Measurements from ENCODE around the gene PSKH1. TPM values are rescaled to one million over a fixed set of nuclear protein-coding genes. Genes with fewer than 3 reads are reported as not detected.

The PSKH1 gene
- total and polyA plus RNA-seq, 9 of the 15 experiments (the other 6 are each of a cell fraction or from before 2014, with no cell fraction given), result 0.96 to 20.9 (median 9.4) TPM

DNA sequence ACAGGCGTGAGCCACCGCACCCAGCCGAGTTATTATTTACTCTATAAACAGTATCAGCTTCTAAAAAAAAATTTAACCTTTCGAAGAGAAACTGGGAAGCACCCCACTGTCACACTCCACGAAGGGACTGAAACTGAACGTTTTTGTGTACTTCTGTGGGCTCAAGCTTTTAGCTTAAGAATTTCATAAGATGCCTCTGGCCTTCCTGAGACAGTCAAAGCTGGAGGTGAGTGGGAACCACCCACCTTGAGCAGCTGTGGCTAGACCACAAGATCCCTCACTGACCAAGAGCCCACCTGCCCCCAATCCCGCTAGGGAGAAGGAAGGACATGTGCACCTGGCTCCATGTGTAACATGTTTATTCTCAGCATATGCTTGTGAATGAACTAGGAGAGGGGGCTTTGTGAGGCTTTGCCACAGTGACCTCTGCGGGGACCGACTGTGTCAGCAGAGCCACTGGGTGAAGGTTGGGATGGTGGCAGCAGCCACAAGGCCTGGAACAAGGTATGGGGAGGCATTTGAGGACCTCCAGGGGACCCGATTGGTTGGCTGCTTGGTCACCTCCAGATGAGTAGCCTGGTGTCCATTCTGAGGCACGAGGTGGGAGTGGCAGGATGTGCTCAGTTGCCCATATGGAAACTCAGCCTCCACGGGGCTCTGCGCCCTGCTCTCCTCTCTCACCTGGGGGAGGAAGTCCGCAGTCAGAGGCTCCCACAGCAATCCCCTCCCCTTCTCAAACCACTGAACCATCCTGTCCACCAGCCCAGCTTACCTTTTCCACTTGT, 82.5 kb downstream of the PSKH1 start (continued):
- TF ChIP-seq, protein P1, sequence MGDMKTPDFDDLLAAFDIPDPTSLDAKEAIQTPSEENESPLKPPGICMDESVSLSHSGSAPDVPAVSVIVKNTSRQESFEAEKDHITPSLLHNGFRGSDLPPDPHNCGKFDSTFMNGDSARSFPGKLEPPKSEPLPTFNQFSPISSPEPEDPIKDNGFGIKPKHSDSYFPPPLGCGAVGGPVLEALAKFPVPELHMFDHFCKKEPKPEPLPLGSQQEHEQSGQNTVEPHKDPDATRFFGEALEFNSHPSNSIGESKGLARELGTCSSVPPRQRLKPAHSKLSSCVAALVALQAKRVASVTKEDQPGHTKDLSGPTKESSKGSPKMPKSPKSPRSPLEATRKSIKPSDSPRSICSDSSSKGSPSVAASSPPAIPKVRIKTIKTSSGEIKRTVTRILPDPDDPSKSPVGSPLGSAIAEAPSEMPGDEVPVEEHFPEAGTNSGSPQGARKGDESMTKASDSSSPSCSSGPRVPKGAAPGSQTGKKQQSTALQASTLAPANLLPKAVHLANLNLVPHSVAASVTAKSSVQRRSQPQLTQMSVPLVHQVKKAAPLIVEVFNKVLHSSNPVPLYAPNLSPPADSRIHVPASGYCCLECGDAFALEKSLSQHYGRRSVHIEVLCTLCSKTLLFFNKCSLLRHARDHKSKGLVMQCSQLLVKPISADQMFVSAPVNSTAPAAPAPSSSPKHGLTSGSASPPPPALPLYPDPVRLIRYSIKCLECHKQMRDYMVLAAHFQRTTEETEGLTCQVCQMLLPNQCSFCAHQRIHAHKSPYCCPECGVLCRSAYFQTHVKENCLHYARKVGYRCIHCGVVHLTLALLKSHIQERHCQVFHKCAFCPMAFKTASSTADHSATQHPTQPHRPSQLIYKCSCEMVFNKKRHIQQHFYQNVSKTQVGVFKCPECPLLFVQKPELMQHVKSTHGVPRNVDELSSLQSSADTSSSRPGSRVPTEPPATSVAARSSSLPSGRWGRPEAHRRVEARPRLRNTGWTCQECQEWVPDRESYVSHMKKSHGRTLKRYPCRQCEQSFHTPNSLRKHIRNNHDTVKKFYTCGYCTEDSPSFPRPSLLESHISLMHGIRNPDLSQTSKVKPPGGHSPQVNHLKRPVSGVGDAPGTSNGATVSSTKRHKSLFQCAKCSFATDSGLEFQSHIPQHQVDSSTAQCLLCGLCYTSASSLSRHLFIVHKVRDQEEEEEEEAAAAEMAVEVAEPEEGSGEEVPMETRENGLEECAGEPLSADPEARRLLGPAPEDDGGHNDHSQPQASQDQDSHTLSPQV (IDR thresholded peaks at IDR 0.05), result no peak
- no peak for TF ChIP-seq COPS2 (conservative IDR thresholded peaks at IDR 0.05)

DNA sequence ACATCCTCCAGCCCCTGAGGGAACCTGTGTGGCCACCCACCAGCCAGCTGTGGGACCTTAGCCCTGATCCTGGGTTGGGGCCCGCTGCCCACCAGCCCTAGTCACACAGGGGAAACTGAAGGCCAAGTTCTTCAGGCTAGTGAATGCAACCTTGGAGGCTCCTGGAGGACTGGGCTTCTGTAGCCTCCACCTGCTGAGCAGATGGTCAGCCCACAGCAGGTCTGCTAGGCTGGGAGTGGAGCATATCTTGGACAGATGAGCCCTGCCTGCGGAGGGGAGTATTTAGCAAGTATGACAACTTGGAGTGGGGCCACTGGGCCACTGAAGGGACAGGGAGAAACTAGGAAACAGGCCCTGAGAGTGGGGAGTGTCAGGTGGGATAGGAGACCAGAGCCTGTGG, 83.2 kb downstream of the PSKH1 start:
- peaks cover 0 to 16% of the 10 kb centered on the region in 2 experiments; a peak in 3 of 5 replicates for H3K4me1 ChIP-seq (replicated peaks in 1 of 2; ENCODE audit: control insufficient read depth in 2 of 2, insufficient read depth in 2 of 2, low read length in 2 of 2)
- H2AFZ ChIP-seq (ENCODE audit: low read depth, low read length), result 0 out of 2 replicates have a peak overlapping the region, but pooled peaks have one; percentile 67
- no peaks in the 10 kb centered on the region for H4K20me1 ChIP-seq (replicated peaks; ENCODE audit: control insufficient read depth, insufficient read depth, low read length)
- intact Hi-C loops (cut with micrococcal nuclease) (no loop called here), in situ Hi-C loops (cut with MboI) (no loop called here)
- BruUV-seq (replicated peaks), result no TSS peak
- no peaks in the 10 kb centered on the region for H3K9me3 ChIP-seq (replicated peaks; ENCODE audit: control insufficient read depth, insufficient read depth, low read depth, low read length)
- no peak for FAIRE-seq
- WGBS (ENCODE audit: insufficient coverage, low coverage, missing lambda C conversion rate), result 43% methylated on average over 2 of the region's 2 CpGs
- H3K27me3 ChIP-seq (ENCODE audit: control insufficient read depth in 2 of 2, insufficient read depth in 2 of 2, low read length in 2 of 2), result peaks cover 0 to 4% of the 10 kb centered on the region in 2 experiments; a peak in 1 of 5 replicates
- DNase-seq (ENCODE audit: extremely low read depth in 1 of 4, low spot score in 3 of 4), result no peak
- no peak overlapping the region for H3K4me3 ChIP-seq
- H3K27ac ChIP-seq (ENCODE audit: extremely low read depth, low read depth, low read length), result no peak overlapping the region
- no peak overlapping the region; the same call in 1 of the 2 replicates for H3K4me2 ChIP-seq (ENCODE audit: insufficient read depth, low read length)
- no peaks in the 10 kb centered on the region for H3K36me3 ChIP-seq (ENCODE audit: control insufficient read depth, insufficient read depth, low read length)
- CTCF ChIA-PET (ENCODE audit: low intra/inter-chr PET ratio), result no interaction called here
- peak; percentile 64 for ATAC-seq
- POLR2A ChIA-PET, result interaction anchor here (0.5 kb wide), 1 partner anchor 270 kb away, joined by 3 read pairs; no protein-coding TSS in a partner anchor
- H3K9ac ChIP-seq (ENCODE audit: insufficient read depth in 1 of 2, low read depth in 2 of 2, low read length in 2 of 2), result peak overlapping the region in 1 of 2 experiments; percentile 68; a peak in 1 of 4 replicates
- H3K9me1 ChIP-seq (ENCODE audit: control insufficient read depth, insufficient read depth, low read length), result no peaks in the 10 kb centered on the region
- H3K79me2 ChIP-seq (ENCODE audit: control insufficient read depth, insufficient read depth, low read length), result no peaks in the 10 kb centered on the region
- TF ChIP-seq ZBTB17 (CRISPR knock-in tag; IDR thresholded peaks at IDR 0.05) (no peak), BHLHE40 (IDR thresholded peaks at IDR 0.05; ENCODE audit: low read length) (no peak)
